Fibroblast of skin of right quadriceps (primary cell): ENCODE measurements around the gene IGSF9B.
"Not testable (repeated sequence)": the region's sequence is repeated elsewhere in the genome, so short reads cannot be mapped to it uniquely, and the experiment has no call there.

Experiments used
- DNase-seq: peaks from one replicate; pipeline ENCODE4 v3.0.0-alpha.2; 2013

Gene IGSF9B, protein sequence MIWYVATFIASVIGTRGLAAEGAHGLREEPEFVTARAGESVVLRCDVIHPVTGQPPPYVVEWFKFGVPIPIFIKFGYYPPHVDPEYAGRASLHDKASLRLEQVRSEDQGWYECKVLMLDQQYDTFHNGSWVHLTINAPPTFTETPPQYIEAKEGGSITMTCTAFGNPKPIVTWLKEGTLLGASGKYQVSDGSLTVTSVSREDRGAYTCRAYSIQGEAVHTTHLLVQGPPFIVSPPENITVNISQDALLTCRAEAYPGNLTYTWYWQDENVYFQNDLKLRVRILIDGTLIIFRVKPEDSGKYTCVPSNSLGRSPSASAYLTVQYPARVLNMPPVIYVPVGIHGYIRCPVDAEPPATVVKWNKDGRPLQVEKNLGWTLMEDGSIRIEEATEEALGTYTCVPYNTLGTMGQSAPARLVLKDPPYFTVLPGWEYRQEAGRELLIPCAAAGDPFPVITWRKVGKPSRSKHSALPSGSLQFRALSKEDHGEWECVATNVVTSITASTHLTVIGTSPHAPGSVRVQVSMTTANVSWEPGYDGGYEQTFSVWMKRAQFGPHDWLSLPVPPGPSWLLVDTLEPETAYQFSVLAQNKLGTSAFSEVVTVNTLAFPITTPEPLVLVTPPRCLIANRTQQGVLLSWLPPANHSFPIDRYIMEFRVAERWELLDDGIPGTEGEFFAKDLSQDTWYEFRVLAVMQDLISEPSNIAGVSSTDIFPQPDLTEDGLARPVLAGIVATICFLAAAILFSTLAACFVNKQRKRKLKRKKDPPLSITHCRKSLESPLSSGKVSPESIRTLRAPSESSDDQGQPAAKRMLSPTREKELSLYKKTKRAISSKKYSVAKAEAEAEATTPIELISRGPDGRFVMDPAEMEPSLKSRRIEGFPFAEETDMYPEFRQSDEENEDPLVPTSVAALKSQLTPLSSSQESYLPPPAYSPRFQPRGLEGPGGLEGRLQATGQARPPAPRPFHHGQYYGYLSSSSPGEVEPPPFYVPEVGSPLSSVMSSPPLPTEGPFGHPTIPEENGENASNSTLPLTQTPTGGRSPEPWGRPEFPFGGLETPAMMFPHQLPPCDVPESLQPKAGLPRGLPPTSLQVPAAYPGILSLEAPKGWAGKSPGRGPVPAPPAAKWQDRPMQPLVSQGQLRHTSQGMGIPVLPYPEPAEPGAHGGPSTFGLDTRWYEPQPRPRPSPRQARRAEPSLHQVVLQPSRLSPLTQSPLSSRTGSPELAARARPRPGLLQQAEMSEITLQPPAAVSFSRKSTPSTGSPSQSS (N-terminal part only)

DNA sequence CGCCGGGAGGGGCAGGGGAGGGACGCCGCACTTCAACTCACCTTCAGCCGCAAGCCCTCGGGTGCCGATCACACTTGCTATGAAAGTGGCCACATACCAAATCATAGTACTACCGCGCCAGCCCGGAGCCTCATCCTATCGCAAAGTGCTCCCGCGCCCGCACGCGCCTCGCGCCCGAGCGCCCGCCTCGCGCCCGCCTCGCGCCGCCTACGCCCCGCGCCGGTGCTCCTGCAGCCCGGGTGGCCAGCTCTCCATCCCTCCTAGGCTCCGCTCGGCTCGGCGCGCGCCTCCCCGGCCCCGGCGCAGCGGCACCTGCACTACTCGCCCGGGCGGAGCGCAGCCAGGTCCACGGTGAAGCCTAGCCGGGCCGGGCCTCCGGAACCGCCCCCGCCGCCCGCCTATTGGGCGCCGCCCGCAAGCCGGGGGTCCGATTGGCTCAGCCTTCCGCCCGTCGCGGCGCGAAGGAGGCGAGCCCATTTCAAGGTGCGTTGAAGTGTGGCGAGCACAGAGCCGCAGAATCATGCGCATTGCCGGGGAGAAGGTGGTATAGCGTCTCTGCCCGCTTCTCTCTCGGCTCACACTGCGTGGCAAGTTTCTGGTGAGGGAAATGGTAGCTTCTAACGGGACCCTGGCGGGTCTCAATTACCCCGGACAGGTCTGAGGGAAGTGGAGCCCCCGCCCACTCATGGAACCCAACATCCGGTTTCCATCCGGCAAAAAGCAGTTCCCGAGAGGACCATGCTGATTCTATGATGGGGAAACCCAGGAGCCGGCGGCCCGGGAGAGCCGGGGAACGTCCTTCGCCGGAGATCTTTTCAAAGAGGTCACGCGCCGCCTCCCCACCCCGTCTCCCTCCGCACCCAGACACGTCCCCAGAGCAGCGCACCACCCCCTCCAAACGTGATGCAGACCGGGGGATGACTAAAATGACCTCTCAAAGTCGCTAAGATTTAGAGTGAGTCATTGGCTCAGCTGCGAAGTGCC is at the start of gene IGSF9B:
IGSF9B (minus strand) TSS at position 319 of the 984 bp plus-strand sequence; CDS start at position 105, 214 bp downstream.
- DNase-seq: peak; percentile 72

DNA sequence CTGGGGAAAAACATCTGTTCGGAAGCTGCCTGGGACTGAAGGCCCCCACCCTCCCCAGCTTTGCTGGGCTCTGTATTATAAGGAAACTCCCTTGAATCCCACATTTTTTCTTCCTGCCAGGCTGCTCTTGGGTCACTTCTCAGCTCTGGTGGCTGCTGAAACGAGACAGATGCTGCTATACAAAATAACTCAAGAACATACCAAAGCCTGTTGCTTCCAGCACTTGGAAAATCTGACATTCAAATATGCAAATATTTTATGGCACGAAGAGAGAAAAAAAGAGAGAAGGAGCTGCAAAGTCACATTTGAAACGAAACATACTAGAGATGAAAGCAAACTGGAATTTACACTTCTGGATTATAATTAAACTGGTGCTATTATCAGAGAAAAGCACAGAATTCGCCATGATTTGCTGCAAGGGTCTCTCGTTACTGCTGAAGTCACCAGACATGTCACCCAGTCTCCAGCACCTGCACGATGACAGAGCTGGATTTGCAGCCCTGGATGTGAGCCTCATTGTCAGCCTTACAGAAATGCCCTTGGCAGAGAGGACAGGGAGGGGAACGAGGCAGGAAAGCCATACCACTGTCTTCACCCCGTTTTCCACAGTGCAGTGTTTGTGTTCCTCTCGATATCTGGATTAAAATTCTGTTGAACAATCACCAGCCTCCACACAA is 47.9 kb upstream of the IGSF9B start:
- no peak for DNase-seq

DNA sequence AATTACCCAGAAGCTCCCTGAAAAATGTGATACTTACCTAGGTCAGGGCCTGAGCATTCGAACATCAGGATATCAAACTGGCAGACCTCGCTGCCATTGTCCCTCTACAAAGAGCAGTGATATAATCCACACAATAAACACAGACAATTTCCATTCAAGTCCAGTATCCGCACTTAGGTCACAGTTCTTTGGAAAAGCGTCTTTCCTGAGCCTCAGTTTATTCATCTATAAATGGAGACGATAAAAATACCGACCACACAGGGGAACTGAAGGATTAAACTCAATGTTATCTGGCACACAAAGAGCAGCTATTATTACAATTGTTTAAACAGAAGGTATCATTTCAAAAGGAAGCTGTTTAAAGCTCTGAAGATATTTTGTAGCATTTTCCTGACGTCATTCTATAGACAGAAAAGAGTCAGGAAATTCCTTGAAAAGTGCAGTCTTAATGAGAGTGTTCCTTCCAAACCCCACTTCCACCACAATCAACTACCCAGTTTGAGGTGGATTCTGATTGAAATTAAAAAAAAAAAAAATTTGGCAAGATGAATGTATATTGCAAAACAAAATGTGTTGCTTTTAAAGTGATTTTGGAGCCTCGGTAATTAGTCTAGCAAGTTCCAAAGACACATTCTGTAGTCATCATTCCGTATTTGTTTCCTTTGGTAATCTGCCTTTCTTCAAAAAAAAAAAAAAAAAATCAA is 47.2 kb upstream of the IGSF9B start:
- DNase-seq: no peak

DNA sequence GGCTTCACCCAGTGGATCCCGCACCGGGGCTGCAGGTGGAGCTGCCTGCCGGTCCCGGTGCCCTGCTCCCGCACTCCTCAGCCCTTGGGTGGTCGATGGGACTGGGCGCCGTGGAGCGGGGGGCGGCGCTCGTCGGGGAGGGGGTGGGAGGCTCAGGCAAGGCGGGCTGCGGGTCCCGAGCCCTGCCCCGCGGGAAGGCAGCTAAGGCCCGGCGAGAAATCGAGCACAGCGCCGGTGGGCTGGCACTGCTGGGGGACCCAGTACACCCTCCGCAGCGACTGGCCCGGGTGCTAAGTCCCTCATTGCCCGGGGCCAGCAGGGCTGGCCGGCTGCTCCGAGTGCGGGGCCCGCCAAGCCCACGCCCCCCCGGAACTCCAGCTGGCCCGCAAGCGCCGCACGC is 46.1 kb upstream of the IGSF9B start:
- not testable (repeated sequence) for DNase-seq

DNA sequence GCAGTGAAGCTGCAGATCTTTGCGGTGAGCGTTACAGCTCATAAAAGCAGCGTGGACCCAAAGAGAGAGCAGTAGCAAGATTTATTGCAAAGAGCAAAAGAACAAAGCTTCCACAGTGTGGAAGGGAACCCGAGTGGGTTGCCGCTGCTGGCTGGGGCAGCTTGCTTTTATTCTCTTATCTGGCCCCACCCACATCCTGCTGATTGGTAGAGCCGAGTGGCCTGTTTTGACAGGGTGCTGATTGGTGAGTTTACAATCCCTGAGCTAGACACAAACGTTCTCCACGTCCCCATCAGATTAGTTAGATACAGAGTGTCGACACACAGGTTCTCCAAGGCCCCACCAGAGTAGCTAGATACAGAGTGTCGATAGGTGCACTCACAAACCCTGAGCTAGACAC is 45.6 kb upstream of the IGSF9B start:
- DNase-seq: not testable (repeated sequence)

DNA sequence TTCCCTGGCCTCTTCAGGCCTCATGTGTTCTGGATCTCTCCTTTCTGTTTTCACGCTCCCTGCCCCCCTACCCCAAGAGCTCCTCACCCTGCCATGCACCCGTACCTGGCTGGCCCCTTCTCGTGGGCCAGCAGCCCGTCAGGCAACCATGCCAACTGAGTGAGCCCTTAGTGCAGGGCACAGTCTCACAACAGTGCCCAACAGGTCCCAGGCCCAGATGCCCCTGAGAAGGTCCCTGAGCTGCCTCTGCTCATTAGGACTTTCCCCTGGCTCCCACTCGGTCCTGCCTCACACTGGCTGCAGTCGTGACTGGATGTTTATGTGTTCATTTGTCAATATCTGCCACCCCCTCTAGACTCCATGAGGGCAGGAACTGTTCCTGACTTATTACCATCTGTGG is 44.8 kb upstream of the IGSF9B start:
- no peak for DNase-seq

DNA sequence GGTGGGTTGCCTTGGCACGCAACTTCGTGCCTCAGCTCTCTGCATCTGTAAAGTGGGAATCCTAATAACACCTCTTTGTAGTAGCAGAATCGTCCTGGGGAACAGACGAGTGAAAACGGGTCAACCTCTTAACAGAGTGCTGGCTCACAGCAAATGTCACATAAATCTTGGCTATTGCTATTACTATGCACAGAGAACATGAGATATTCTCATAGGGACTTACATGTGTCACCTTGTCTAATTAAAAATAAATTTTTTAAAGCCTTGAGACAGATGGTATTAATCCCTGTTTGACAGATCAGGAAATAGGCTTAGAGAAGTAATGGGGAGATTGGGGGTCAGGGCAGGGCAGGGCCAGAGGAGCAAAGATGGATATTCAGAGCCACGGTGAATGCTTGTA is 44.3 kb upstream of the IGSF9B start:
- no peak for DNase-seq

DNA sequence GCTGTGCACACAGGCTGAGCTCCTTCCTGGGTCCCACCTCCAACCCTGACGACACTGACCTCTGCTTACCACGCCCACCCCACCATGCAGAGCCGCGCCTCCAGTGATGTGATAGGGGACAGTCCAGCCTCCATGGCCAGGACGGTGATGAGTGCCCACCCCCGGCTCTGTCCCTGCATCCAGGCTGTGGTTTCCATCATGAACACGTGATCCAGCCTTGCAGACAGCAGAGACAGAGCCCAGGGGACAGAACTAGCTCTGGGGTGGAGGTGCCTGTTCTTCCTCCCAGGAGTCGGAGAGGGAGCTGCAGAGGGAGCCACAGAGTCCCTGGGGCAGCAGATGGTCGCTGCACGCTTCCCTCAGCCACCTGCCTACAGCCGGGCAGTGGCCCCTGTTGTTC is 42.6 kb upstream of the IGSF9B start:
- no peak for DNase-seq

DNA sequence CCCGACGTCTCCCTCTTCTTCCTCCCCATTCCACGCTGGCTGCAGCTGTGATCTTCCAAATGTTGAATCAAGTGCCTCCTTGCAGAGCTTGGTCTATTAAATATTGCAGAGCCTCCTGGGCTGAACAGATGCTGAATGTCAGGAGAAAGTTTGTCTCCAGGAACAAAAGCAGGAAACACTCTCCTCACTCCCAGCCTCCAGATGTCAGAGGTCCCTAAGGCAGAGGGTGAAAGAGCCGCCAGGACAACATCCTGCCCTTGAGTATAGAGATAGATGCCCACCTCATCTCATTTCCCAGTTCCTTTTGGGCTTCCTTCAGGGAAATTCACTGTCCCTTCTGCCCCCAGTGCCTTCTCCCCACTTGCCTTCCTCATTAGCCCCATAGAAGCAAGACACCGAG is 40.8 kb upstream of the IGSF9B start:
- DNase-seq: no peak

DNA sequence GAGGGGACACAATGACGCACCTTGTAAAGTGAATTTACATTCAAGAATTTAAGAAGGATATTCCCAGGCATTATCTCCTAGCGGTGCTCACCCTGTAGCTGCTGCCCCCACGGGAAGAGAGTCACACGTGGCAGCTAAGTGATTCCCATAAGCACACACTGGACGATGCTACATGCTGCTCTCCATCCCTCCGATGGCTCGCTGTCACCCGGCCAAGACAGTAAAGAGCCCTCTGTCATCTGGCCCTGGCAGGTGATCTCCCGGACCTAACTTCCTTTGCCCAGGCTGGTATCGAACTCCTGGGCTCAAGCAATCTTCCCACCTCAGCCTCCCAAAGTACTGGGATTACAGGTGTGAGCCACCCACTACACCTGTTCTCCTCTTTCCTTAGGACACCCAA is 39.9 kb upstream of the IGSF9B start:
- DNase-seq: no peak

DNA sequence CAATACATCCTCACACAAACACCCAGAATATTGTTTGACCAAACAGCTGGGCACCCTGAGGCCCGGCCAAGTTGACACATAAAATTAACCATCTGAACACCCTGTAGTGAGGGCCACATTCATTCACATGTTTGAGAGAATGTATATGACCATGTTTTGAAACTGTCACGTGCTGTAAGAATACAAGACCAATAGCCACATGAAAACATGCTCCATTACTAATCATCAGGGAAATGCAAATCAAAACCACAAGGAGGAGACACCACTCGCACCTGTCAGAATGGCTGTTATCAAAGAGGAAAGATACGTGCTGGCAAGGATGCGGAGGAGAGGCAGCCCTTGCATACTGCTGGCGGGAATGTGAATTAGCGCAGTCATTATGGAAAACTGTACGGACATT is 38.3 kb upstream of the IGSF9B start:
- no peak for DNase-seq

DNA sequence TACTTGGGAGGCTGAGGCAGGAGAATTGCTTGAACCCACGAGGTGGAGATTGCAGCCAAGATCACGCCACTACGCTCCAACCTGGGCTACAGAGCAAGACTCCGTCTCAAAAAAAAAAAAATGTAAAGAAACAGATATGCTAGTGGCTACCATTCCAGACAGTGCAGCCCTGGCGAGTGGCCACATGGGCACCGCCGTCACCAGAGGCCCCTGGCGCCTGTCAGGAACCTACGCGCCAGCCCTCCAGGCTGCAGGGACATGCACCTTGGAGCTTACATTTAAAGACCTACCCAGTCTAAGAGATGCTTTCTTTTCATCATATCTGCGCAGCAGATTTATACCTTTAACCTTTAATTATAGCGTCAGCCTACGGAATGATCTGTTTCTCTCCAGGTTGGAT is 37.2 kb upstream of the IGSF9B start:
- no peak for DNase-seq

DNA sequence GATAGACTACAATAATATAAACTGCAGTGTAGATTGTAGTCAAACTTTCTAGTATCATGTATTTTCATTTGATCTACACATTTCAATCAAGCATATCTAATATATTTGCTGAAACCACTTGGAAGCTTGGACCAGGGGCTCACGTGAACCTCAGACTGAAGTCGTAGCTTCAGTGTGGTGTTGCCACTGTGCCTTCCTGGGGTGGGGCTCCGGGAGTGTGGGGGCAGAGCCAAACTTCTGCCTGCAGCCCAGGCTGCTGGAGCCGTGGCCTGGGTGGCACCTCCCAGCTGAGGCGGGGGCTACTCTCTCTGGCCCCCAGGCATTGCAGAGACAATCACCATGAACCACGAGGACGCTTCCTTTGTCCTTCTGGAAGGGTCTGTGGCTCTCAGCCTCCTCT is 36.3 kb upstream of the IGSF9B start:
- DNase-seq: no peak

DNA sequence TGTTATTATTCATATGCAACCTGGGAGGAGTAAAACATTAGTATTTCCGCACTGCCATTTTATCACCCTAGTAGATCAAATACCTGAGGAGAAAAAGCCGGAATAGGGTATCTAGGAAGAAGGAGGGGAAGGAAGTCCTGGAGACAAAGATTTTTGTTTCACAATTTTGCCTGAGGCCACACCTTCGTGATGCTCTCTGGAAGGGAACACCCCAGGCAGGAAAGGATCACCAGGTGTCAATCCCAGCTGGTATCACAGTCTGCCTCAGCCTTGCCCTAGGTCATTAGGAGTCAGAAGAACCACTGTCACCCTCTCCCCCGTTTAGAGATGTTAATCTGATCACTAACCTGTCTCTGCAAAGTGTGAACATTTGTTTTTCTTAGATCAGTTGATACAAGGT is 35.4 kb upstream of the IGSF9B start:
- no peak for DNase-seq

DNA sequence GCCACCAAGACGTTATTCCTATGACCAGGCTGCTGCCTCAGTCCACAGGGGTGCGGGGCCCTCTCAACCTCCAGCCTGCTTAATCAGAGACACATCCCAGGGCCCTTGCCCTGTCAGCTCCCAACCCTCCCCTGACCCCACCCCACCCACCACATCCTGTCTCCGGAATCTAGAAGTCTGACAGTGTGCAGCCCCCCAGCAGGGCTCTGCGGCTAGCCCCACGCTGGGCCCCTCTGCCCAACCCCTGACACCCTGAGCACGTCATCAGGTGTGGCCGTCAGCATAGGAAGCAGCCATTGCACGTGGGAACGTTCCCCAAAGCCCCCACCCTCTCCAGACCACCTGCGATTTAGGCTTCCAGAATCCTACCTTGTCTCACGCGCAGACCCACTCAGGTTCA is 34.3 kb upstream of the IGSF9B start:
- no peak for DNase-seq

DNA sequence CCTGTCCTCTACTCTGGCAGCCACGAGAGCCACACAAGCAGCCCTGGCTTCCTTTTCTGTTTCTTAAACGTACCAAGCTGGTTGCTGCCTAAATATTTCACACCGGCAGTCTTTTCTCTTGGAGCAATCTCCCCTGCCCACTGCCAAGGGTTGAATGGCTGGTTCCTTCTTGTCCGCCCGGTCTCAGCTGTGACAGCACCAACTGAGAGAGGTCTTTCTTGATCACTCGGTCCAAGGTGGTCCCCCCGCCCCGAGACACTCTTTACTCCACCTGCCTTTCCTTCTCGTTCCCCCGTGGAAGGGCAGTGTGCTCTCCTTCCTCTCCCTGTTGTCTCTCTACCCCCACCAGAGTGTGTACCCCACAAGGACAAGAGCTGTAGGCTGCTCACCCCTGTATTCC is 33.7 kb upstream of the IGSF9B start:
- DNase-seq: no peak

DNA sequence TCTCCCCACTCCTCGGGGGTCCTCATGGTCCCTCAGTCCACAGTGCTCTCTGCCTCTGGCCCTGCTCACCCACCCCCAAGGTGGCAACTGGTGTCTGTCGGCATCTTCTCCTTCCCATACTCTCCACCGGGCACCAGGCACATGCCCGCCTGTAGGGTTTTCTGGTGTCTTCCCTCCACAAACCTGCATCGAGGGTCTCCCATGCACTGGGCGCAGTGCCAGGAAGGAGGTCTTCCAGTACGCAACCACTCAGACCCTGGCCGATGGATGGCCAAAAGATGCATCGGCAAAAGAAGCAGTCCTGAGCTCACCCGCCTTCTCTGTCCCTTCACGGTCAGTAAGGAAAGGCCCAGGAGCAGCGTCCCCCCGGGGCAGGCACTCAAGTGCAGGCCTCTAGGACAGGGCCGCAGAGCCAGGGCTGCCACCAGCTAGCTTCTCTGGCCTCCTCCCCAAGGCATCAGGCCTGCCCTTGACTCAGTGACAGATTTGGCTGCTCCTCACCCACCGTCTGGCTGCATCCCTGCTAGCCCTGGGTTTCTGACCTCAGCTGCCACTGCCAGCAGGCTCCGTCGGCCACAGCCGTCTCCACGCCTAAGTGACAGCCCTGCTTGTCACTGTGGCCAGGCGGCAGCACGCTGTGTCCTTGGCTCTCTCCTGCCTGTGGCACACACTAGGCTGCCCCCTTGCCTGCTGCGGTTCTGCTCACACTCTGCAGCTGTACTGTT is 32.1 kb upstream of the IGSF9B start:
- no peak for DNase-seq

DNA sequence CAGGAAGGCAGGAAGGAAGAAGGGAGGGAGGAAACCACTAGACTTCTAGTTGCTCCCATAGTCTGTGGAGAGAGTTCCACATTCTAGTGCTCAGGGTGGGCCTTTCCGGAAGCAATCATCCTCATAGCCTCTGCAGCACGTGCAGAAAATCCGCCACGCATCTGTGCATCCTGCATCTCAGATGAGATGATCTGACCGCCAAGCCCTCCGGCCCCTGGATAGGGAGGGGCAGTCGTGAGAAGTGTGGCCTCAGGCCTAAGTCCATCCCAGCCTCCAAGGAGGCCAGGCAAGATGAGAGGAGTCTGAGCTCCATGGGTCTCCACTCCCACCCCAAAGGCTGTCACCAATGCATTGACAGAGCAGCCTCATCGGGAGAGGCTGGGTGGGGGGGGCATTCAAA is 30.4 kb upstream of the IGSF9B start:
- DNase-seq: no peak

DNA sequence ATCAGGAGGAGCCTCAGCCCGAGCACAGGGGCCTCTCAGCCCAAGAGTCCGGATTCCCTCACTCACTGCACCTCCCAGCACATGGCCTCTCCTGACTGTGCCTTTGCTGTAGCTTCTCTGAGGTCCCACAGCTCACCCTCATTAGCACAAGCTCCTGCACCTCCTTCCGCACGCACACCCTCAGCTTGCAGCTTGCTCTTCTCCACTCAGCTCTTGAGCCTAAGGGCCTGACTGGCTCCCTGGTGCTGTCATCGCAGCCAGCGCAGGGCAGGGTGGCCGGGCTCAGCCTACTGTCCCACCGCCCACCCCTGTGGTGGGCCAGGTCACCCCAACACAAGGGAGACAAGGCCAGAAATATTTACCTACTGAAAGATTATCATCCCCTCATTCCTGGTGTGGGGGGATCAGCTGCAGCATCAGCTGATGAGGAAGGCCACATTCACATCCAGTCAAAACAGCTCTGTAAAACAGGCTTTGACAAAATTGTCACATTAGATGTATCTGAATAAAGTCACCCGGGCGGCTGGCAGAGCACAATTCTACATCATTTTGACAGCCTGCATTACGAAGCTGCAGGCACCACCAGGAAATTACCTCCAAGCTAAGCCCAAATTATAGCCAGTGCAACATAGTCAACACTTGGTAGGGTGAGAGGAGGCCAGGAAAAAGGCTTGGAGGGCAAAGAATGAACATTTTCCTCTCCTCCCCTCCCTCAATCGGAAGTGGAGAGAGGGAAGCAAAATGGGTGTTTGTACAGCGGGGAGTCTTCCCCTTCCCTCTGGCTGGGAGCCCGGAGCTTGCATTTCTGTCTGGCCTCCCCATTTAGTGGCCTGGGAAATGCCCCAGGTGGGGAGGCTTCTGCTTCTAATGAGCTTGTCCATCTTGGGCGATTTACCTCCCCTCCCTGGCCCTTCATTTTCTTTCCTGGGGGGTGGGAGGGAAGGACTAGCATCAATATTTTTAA is 29.5 kb upstream of the IGSF9B start:
- no peak for DNase-seq
